Esophagus muscularis mucosa (tissue), 4 donors: ENCODE results near the gene C19orf53. TPM values are rescaled to one million over a fixed set of nuclear protein-coding genes. Genes with fewer than 3 reads are reported as not detected.
"Not testable (repeated sequence)": the region's sequence is repeated elsewhere in the genome, so short reads cannot be mapped to it uniquely, and the experiment has no call there.

ENCODE experiments used
- DNase-seq: peaks from one replicate; pipeline ENCODE4 v3.0.0-alpha.2; 2017; ENCODE audit errors: extremely low spot score
- H3K27ac ChIP-seq, 4 donors: fragments of 200-600 bp; sonication (generic); replicated peaks in 1 of 4; 1 replicate in 3 of 4; 2 replicates in 1 of 4; pipeline ENCODE4 v1.5.1; 2016 to 2019; ENCODE audit warnings: mild to moderate bottlenecking in 1 of 4
- H3K27me3 ChIP-seq, 4 donors: fragments of 200-600 bp; sonication (generic); one replicate each; pipeline versions ENCODE4 v1.5.1 to v1.6.0; 2016 to 2019
- H3K36me3 ChIP-seq, 4 donors: fragments of 200-600 bp; sonication (generic); one replicate each; pipeline ENCODE4 v1.5.1; 2016 to 2019
- H3K4me1 ChIP-seq, 4 donors: fragments of 200-600 bp; sonication (generic); one replicate each; pipeline ENCODE4 v1.5.1; 2016 to 2019
- H3K4me3 ChIP-seq, 4 donors: fragments of 200-600 bp; sonication (generic); 1 replicate in 2 of 4; 2 replicates in 2 of 4; pipeline ENCODE4 v1.5.1; 2016 to 2019; ENCODE audit warnings: mild to moderate bottlenecking in 4 of 4, moderate library complexity in 1 of 4
- H3K9me3 ChIP-seq, 4 donors: fragments of 200-600 bp; sonication (generic); 1 replicate in 3 of 4; 2 replicates in 1 of 4; pipeline ENCODE4 v1.5.1; 2016 to 2019
- CTCF ChIP-seq, 3 experiments: fragments of 200-600 bp in 2 of 3; fragments of 450-650 bp in 1 of 3; sonication (generic) in 2 of 3; IDR thresholded peaks; one replicate each; pipeline ENCODE4 v1.5.1; 2017 to 2019; ENCODE audit warnings: antibody characterized with exemption in 3 of 3, mild to moderate bottlenecking in 2 of 3, moderate library complexity in 1 of 3
- EP300 ChIP-seq: sonication (generic); formaldehyde crosslinking; IDR thresholded peaks from one replicate; pipeline ENCODE4 v1.6.1; 2017; ENCODE audit warnings: antibody characterized with exemption
- POLR2A ChIP-seq: fragments of 450-650 bp; IDR thresholded peaks from one replicate; pipeline ENCODE4 v1.6.1; 2017; ENCODE audit warnings: antibody characterized with exemption, moderate library complexity, mild to moderate bottlenecking, low read depth
- POLR2AphosphoS5 ChIP-seq, 2 donors: sonication (generic); formaldehyde crosslinking; IDR thresholded peaks; one replicate each; pipeline ENCODE4 v1.6.1; 2017; ENCODE audit warnings: antibody characterized with exemption in 2 of 2
- WGBS: methylation state at CpG from one replicate; pipeline ENCODE4 v1.1.5; 2018; 5-methylcytosine and 5-hydroxymethylcytosine counted together
- intact Hi-C: fragments of 100-400 bp; cut with DNase I; formaldehyde crosslinking; loops from one replicate; pipeline ENCODE4 v1.15.1; 2023
- total RNA-seq, 4 donors: library from RNA; depleted of rRNA; stranded (reverse); fragments of >200 nt; gene quantifications; one replicate each; pipeline versions ENCODE4 v1.1.0 to v1.2.1, GENCODE V29; 2016

C19orf53 gene
- total RNA-seq, 4 donors from 2014 or later = 87.4 to 168 (median 104) TPM

- no peak for TF ChIP-seq CTCF (IDR thresholded peaks at IDR 0.05)
- TF ChIP-seq POLR2AphosphoS5 (IDR thresholded peaks at IDR 0.05) = no peak
- no peak for TF ChIP-seq POLR2A
- TF ChIP-seq EP300 = no peak
- Histone ChIP-seq H3K4me3 (no peak overlapping the region), H3K36me3 (peaks cover 13 to 57% (median 39%) of the 10 kb centered on the region in 4 donors), H3K27me3 (no peaks in the 10 kb centered on the region), H3K27ac (no peak overlapping the region), H3K4me1 (peaks cover 11 to 30% (median 23%) of the 10 kb centered on the region in 4 donors), H3K9me3 (no peaks in the 10 kb centered on the region)
- DNase-seq = no peak
- 92% methylated on average over 16 of the region's 16 CpGs for WGBS
- intact Hi-C loops = no loop called here
Observed at GRCh38 chr19:13770013-13770635, 4.1 kb upstream of the C19orf53 start.

GRCh38 chr19:13778398-13778797 is 4.1 kb downstream of the C19orf53 start:
- Histone ChIP-seq H3K27me3 (no peaks in the 10 kb centered on the region), H3K27ac (no peak overlapping the region), H3K4me3 (no peak overlapping the region), H3K4me1 (peaks cover 27 to 51% (median 45%) of the 10 kb centered on the region in 4 donors), H3K36me3 (peaks cover 18 to 37% (median 30%) of the 10 kb centered on the region in 4 donors), H3K9me3 (no peaks in the 10 kb centered on the region)
- 67% methylated on average over 4 of the region's 9 CpGs for WGBS
- intact Hi-C loops = no loop called here
- TF ChIP-seq POLR2A = no peak
- no peak for TF ChIP-seq CTCF (IDR thresholded peaks at IDR 0.05)
- no peak for TF ChIP-seq POLR2AphosphoS5 (IDR thresholded peaks at IDR 0.05)
- no peak for DNase-seq

GRCh38 chr19:13778847-13779246 is 4.6 kb downstream of the C19orf53 start:
- intact Hi-C loops = no loop called here
- Histone ChIP-seq H3K9me3 (no peaks in the 10 kb centered on the region), H3K36me3 (peaks cover 18 to 37% (median 30%) of the 10 kb centered on the region in 4 donors), H3K4me1 (peaks cover 25 to 47% (median 41%) of the 10 kb centered on the region in 4 donors), H3K27me3 (no peaks in the 10 kb centered on the region), H3K4me3 (no peak overlapping the region), H3K27ac (no peak overlapping the region)
- TF ChIP-seq CTCF (IDR thresholded peaks at IDR 0.05) (no peak), POLR2AphosphoS5 (IDR thresholded peaks at IDR 0.05) (no peak), EP300 (no peak)
- no peak for DNase-seq
- 86% methylated on average over 5 of the region's 6 CpGs for WGBS

GRCh38 chr19:13779794-13780193 is 5.5 kb downstream of the C19orf53 start:
- not testable (repeated sequence) for DNase-seq, H3K9me3 ChIP-seq, H3K27me3 ChIP-seq, H3K4me3 ChIP-seq
- Histone ChIP-seq H3K4me1 (peaks cover 22 to 48% (median 43%) of the 10 kb centered on the region in 4 donors), H3K36me3 (peaks cover 18 to 37% (median 30%) of the 10 kb centered on the region in 4 donors), H3K27ac (peak overlapping the region in 1 of 4 donors; percentile 73)
- intact Hi-C loops = loop anchor here (10.0 kb wide), 1 partner anchor 295 kb away; the partner anchor contains the start of gene MISP3
- WGBS = 97% methylated on average over 8 of the region's 8 CpGs

GRCh38 chr19:13781547-13781946 is 7.3 kb downstream of the C19orf53 start:
- DNase-seq = no peak
- TF ChIP-seq POLR2A = no peak
- no peak for TF ChIP-seq EP300
- peak; percentile 83 to 91 for TF ChIP-seq POLR2AphosphoS5 (IDR thresholded peaks at IDR 0.05)
- no peak for TF ChIP-seq CTCF (IDR thresholded peaks at IDR 0.05)
- Histone ChIP-seq H3K36me3 (peaks cover 18 to 32% (median 28%) of the 10 kb centered on the region in 4 donors), H3K4me1 (peaks cover 16 to 37% (median 32%) of the 10 kb centered on the region in 4 donors), H3K4me3 (no peak overlapping the region), H3K9me3 (no peaks in the 10 kb centered on the region), H3K27me3 (no peaks in the 10 kb centered on the region), H3K27ac (peak overlapping the region; percentile 63 to 73 (median 70))
- intact Hi-C loops = loop anchor here (10.0 kb wide), 1 partner anchor 293 kb away; the partner anchor contains the start of gene MISP3
- WGBS = 3% methylated on average over 5 of the region's 5 CpGs
